Psoas muscle (tissue), 8 donors: ENCODE data around the gene MBNL2. TPM values are rescaled to one million over a fixed set of nuclear protein-coding genes. Genes with fewer than 3 reads are reported as not detected.

ENCODE experiments used
- ATAC-seq, 4 donors: fragments of 200-7000 bp; cut with Tn5 transposase; one replicate each; pipeline ENCODE4 v1.9.1; 2020; ENCODE audit warnings: moderate library complexity in 3 of 4, mild to moderate bottlenecking in 2 of 4
- DNase-seq, 2 donors: peaks; one replicate each; pipeline ENCODE4 v3.0.0-alpha.2; 2020
- H3K27ac ChIP-seq: fragments of 200-600 bp; one replicate; pipeline ENCODE4 v1.8.0; 2022
- H3K27me3 ChIP-seq, 3 donors: fragments of 200-600 bp in 1 of 3; one replicate each; pipeline versions ENCODE4 v1.6.1 to v1.8.0; 2013 to 2022; ENCODE audit warnings: low read length in 2 of 3, mild to moderate bottlenecking in 2 of 3, moderate library complexity in 1 of 3; ENCODE audit not compliant: insufficient read depth in 3 of 3
- H3K36me3 ChIP-seq, 2 donors: fragments of 200-600 bp in 1 of 2; one replicate each; pipeline versions ENCODE4 v1.6.1 to v1.8.0; 2013 to 2022; ENCODE audit warnings: low read depth in 1 of 2, mild to moderate bottlenecking in 1 of 2, moderate library complexity in 1 of 2; ENCODE audit not compliant: insufficient read depth in 1 of 2
- H3K4me1 ChIP-seq: fragments of 200-600 bp; one replicate; pipeline ENCODE4 v1.8.0; 2022
- H3K4me3 ChIP-seq: fragments of 200-600 bp; one replicate; pipeline ENCODE4 v1.8.0; 2022; ENCODE audit warnings: mild to moderate bottlenecking
- H3K9me3 ChIP-seq: fragments of 200-600 bp; one replicate; pipeline ENCODE4 v1.8.0; 2022
- WGBS, 3 donors: extraction: QIAGEN DNeasy Blood & Tissue Kit; methylation state at CpG; one replicate each; pipeline versions ENCODE4 v1.1.6 to v1.1.7; 2013; 5-methylcytosine and 5-hydroxymethylcytosine counted together
- intact Hi-C, 2 donors: fragments of 100-400 bp; cut with DNase I; formaldehyde crosslinking; loops; one replicate each; pipeline versions ENCODE4 v1.11.0 to v1.14.2; 2022
- polyA plus RNA-seq, 3 donors: library from polyadenylated mRNA; stranded (reverse); fragments of 200-250 nt; gene quantifications; one replicate each; pipeline ENCODE4 v1.2.3, GENCODE V29; 2013
- total RNA-seq, 4 donors: library from RNA; stranded (reverse); fragmentation: NEBNext Ultra II Directional in 2 of 4; extraction: Animal tissue kit (Norgen Biotek cat#: 25700) in 2 of 4; gene quantifications; one replicate each; pipeline versions ENCODE4 v1.2.1 to v1.2.4, GENCODE V29; 2021 to 2023
- TF ChIP-seq, protein P1 (sequence below): fragments of 200-600 bp; IDR thresholded peaks from one replicate; pipeline ENCODE4 v1.8.0; 2022; ENCODE audit warnings: antibody characterized with exemption
- donor health status: healthy with polysubstance abuse.
- donor health status: DM: no; HTN: no; CAD: no; lungs with moderate emphysema.
- donor health status: Bipolar disorder and iron deficiency.
- donor health status: healthy.
- donor health status: DM: yes; HTN: yes; CAD: no.
- donor health status: DM: no; HTN: no; CAD: no.
- donor health status: DM: no; HTN: no; CAD: no.
- donor health status: DM: yes; HTN: yes; CAD: no.

MBNL2 gene
- total and polyA plus RNA-seq, 7 donors = 13.3 to 93.1 (median 61.9) TPM

DNA sequence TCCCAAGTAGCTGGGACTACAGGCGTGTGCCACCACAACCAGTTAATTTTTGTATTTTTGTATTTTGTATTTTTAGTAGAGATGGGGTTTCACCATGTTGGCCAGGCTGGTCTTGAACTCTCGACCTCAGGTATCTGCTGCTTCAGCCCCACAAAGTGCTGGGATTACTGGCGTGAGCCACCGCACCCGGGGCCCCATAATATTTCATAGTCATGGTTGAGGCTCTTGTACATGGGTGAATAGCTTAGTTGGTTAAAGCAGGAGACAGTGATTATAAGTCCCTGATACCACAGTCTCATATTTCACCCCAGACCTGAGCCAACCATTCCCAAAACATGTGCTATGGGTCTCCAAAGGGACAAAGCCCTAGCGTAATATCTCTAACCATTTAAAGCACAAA, 26.1 kb downstream of the MBNL2 start:
- DNase-seq (no peak), ATAC-seq (peak; percentile 44 to 63 (median 53))
- H3K9me3 ChIP-seq = no peaks in the 10 kb centered on the region
- TF ChIP-seq, protein P1, sequence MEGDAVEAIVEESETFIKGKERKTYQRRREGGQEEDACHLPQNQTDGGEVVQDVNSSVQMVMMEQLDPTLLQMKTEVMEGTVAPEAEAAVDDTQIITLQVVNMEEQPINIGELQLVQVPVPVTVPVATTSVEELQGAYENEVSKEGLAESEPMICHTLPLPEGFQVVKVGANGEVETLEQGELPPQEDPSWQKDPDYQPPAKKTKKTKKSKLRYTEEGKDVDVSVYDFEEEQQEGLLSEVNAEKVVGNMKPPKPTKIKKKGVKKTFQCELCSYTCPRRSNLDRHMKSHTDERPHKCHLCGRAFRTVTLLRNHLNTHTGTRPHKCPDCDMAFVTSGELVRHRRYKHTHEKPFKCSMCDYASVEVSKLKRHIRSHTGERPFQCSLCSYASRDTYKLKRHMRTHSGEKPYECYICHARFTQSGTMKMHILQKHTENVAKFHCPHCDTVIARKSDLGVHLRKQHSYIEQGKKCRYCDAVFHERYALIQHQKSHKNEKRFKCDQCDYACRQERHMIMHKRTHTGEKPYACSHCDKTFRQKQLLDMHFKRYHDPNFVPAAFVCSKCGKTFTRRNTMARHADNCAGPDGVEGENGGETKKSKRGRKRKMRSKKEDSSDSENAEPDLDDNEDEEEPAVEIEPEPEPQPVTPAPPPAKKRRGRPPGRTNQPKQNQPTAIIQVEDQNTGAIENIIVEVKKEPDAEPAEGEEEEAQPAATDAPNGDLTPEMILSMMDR = no peak
- intact Hi-C loops = no loop called here
- peak overlapping the region; percentile 73 for H3K27ac ChIP-seq
- no peak overlapping the region for H3K4me3 ChIP-seq
- WGBS, 3 donors = 52 to 72% (median 63%) methylated on average over 6 of the region's 6 CpGs
- H3K36me3 ChIP-seq = no peaks in the 10 kb centered on the region
- H3K27me3 ChIP-seq = no peaks in the 10 kb centered on the region
- H3K4me1 ChIP-seq = peaks cover 90% of the 10 kb centered on the region

DNA sequence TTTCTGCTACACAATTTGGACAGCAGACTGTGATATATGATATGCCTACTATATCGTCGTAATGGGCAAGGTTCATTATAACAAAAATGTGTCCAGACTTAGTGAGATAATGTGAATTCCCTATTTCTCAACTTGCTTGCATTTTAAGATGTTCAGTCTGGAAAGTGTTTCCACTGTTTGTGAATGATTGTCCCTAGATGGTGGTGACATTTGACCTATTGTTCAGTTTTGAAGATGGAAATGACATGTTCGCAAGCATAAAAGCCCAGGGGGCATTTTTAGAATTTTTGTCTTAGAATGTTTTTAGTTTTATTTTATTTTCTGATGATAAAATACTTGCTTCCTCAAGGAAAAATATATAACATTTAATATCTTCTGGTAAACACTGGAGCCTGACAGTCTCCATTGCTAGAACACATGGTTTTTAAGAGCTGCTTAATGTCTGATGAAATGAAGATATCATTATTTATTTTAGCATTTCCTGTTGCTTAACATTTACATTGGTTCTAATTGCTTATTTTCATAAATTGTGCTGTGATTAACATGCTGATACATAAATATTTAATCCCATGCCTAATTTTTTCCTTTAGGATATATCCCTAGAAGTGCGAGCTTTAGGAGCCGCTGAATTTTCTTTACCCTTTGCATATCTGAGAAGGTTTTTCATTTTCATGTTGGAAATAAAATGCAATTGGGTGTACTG, 27.1 kb downstream of the MBNL2 start:
- no peaks in the 10 kb centered on the region for H3K36me3 ChIP-seq
- peak overlapping the region; percentile 73 for H3K27ac ChIP-seq
- peaks cover 90% of the 10 kb centered on the region for H3K4me1 ChIP-seq
- intact Hi-C loops = no loop called here
- H3K9me3 ChIP-seq = no peaks in the 10 kb centered on the region
- ATAC-seq (peak in 2 of 4 donors; percentile 17 to 44), DNase-seq (no peak)
- TF ChIP-seq, protein P1 = no peak
- 42 to 54% (median 43%) methylated on average over 5 of the region's 5 CpGs for WGBS, 3 donors
- no peaks in the 10 kb centered on the region for H3K27me3 ChIP-seq
- H3K4me3 ChIP-seq = peak overlapping the region; percentile 8

DNA sequence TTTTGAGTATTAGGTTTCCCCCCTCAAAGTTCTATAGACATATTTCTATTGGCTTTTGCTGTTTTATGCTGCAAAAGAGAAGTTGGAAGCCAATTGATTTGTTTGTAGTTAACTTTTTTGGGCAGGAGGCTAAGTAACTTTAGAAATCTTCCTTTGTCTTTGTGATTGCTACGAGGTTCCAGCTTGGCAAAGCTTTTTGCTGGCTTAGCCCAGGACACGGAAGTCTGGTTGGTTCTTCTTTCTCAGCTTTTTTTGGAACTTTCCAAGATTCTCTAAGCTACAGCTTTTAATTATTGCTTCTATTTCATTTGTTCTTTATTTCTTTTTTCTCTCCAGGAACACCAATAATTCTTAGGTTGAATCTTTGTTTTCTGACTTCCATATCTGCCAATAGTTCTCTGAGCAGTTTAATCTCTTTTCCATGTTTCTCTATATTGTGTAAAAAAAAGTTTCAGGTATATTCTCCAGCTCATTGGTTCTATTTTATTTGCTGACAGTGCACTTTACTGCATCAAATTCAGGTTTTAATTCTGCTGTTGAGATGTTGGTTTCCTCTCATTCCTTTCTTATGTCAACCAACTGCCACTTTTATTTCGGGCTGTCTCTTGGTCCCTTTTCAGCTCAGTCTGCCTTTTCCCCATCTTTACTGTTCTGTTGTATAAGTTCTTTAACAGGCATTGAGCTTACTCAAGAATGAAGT, 27.8 kb downstream of the MBNL2 start:
- Histone ChIP-seq H3K9me3 (no peaks in the 10 kb centered on the region), H3K27ac (peak overlapping the region; percentile 73), H3K36me3 (no peaks in the 10 kb centered on the region), H3K27me3 (no peaks in the 10 kb centered on the region), H3K4me3 (peak overlapping the region; percentile 8), H3K4me1 (peaks cover 90% of the 10 kb centered on the region)
- WGBS, 3 donors = 25 to 38% (median 30%) methylated on average over 3 of the region's 3 CpGs
- TF ChIP-seq, protein P1 = no peak
- no peak for DNase-seq
- intact Hi-C loops = no loop called here
- ATAC-seq = no peak

DNA sequence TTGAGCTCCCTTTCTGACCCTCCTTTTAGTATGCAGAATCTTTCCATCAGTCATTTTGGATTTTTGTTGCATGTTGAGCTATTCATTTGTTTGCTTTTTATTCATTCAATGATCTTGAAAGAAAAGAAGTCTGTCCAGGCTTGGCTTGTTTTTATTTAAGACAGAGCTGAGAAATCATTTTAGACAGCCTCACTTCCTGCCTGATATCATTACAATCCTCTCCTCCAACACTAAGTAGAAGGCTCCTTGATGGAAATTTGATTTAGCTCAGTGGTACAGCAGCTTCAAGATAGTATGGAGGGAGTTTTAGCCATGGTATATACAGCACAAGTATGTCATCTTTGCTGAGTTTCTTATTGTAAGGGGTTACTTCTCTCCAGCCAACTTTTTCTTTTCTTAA, 28.4 kb downstream of the MBNL2 start:
- intact Hi-C loops = no loop called here
- TF ChIP-seq, protein P1 = no peak
- H3K4me3 ChIP-seq = no peak overlapping the region
- no peak for DNase-seq
- peaks cover 90% of the 10 kb centered on the region for H3K4me1 ChIP-seq
- no peaks in the 10 kb centered on the region for H3K27me3 ChIP-seq
- no peaks in the 10 kb centered on the region for H3K36me3 ChIP-seq
- ATAC-seq = peak in 1 of 4 donors; percentile 19
- H3K9me3 ChIP-seq = no peaks in the 10 kb centered on the region
- H3K27ac ChIP-seq = peak overlapping the region; percentile 73
